Stimulated activated CD4-positive, alpha-beta T cell treated with anti-CD3 and anti-CD28 coated beads, Interleukin-2, amount 100 ng/mL, for 48 hours (primary cell): ENCODE measurements around the gene G3BP2.
"Not testable (repeated sequence)": the region's sequence is repeated elsewhere in the genome, so short reads cannot be mapped to it uniquely, and the experiment has no call there.

Experiments
- DNase-seq, 2 donors: peaks; one replicate each; pipeline ENCODE4 v3.0.0-alpha.2; 2020

Gene G3BP2

DNA sequence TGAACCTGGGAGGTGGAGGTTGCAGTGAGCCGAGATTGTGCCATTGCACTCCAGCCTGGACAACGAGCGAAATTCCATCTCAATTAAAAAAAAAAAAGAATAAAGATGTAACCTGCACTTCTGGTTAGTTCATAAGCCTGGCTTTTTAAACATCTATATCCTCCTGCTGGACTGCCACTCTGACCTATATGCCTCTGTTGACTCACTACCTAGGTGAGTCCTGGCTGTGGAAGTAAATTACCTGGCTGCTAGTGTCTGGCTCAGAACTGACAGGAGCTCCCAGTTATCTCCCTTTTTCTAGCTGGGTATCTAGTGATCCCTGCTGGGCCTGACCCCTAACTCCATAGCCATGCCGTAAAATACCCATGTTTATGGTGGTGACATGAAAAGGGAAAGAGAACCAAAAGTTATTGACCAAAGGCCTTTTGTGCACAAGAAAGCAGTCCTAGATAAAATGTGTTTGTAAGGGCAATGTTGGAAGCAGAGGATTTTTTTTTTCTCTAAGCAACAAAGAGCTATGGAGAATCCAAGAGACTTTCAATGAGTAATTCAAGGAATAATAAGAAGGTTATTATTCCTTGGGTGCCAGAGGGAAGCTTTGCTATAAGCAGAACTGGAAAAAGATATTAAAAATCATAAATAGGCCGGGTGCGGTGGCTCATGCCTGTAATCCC is 10.4 kb upstream of the G3BP2 start:
- no peak for DNase-seq

DNA sequence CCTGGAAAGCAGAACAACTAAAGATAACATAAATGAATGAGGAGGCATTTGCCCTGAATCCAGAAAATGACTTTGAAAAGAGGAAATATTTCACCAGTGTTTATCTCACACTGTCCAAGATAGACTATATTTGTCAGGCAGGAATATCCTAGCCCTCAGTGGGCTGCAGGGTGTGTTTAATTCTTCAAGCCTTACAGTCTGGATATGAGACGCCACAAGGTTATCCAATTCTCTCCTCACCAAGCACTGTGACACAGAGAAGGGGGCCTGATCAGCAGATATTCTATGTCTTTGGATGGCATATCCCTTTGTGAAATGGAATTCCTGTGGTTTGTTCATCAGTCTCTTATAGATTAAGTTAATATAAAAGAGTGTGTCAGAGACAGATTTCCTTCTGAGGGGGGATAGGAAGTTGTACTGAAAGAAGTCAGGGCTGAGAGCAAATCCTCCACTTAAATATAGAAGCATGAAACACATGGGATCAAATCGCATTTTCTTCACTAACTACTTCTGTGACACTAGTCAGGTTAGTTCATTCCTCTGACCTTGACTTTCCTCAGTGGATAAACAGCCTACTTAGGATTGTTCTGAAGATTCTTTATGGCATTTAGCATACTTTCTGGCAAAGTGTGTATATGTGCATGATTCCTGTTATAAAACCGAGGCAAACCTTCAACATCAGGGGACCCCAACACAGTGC is 6.8 kb upstream of the G3BP2 start:
- DNase-seq = no peak

DNA sequence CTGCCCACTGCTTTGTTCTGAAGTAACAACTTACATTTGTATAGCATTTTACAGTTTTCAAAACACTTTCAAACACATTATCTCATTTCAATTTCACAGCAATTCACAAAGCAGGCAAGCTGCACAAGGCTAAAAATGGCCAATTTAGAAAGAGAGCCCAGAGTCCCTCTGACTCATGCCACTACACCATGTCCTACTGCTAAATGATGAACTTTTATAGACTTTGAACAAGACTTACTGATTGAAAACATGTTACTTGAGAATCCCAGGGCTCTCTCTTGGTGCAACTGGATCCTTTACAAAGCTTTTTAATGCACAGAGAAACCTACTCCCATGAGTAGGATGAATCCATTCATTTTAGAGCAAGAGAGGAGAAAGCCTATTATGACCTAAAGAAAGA is 5.8 kb upstream of the G3BP2 start:
- no peak for DNase-seq

DNA sequence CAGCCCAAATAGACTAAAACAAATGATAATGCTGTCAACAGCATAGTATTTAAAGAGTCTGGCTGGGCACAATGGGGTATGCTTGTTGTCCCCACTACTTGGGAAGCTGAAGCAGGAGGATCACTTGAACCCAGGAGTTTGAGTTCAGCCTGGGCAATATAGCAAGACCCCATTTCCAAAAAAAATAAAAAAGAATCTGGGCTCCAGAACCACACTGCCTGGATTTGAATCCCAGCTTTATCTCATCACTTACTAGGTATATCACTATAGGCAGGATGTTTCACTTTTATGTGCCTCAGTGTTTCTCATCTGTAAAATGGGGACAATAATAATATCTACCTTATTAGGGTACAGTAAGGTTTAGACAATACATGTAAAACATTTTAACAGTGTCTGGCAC is 5.3 kb upstream of the G3BP2 start:
- no peak for DNase-seq

DNA sequence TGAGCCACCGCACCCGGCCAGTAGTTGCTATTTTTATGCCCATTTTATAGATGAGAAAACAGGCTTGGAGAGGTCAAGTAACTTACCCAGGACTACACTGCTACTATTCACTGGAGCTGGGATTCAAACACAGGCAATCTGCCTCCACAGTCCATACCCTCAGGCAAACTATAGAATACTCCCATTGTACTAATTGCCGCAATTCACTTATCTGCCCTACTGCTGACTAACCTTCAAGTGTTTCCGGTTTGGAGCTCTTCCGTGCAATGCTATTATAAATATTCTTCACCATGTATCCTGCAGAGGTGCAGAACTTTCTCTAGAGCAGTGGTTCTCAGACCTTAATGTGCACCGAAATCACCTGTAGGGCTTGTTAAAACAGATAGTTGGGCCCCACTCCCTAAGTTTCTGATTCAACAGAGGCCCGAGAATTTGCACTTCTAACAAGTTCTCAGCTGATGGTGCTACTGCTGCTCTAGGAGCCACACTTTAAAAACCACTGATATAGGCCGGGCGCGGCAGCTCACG is 1.9 kb upstream of the G3BP2 start:
- DNase-seq = no peak

DNA sequence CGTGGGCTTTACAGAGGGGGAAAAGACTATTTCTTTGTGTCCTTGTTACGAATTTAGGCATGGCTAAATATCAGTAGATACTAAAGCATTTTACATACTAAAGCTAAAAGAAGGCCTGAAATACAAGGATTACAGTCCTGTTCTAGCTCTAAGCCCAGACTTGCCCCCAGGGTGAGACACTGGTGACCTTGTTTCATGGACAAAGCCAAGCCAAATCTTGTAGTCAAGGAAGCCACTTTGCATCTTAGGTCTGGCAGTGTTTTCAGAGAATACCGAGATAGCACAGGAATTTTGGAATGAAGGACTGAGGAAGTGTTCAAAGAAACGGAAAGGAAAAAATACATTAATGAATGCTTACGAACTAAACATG is 733 bp upstream of the G3BP2 start:
- DNase-seq = no peak

DNA sequence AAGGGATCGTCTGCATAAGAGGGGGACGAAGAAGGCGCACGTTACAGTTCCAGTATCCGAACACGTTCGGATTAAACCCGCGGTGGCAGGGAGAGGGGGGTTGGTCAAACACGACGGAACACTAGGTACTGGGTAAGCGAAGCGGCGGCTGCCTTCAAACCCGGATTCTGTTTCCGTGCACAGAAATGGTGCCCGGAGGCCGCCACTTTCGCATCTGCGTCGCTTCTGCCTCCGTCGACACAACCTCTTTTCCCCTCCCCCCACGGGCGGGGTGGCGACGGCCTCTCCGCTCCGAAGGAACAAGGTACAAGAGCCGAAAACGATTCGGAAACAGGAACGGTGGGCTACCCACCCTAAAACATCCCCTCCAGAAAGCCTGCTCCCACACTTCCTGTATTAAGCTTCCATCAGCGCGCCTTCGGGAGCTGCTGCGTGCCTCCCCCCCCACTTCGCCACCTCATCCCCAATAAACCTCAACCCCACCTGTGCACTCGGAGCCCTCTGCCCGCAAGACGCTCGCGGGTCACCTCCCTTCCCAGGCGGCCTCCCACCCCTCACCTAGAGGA is 667 bp downstream of the G3BP2 start:
- peak; percentile 71 to 73 for DNase-seq

DNA sequence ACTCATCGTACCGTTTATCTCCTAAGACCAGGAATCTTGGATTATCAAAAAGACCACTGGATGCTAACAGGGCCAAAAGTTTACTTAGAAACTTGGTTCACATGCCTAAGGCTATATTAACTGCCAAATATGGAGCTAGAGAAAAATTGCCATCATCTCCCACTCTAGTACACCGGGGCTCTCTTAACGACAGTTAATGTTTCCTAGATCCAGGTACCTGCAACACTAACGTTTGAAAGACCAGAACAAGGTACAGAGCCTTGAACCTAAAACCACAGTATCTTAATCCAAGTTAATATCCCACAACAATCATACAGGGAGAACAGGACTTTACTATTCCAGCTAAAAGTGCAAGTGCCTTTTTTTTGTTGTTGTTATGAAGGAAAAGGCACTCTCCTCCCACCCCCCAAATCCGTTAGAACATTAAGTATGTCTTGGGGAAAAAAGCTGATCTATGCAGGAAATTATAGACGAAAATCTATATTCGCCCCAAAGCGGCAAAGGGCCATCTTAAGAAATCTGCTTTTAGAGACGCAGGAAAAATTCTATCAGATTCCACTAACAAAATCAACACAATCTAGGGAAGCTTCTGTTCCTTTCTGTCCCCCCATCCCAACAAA is 1.3 kb downstream of the G3BP2 start:
- no peak for DNase-seq

DNA sequence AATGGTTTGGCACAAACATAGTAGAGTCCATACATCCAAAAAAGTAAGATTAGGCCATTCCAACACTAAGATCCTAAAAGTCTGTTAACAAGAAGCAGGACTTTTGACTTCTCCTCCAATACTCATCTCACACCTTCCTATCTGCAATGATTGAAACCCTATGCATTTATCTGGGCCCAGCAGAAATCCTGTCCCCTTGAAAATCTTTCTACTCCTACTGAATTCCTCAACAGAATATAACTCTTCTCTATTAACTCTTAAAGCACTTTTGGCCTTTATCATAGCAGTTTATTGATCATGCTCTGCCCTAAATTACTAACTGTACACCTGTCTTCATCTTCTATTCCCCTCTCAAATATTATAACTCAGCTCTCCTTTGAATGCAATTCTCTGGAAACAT is 4.6 kb downstream of the G3BP2 start:
- no peak for DNase-seq

DNA sequence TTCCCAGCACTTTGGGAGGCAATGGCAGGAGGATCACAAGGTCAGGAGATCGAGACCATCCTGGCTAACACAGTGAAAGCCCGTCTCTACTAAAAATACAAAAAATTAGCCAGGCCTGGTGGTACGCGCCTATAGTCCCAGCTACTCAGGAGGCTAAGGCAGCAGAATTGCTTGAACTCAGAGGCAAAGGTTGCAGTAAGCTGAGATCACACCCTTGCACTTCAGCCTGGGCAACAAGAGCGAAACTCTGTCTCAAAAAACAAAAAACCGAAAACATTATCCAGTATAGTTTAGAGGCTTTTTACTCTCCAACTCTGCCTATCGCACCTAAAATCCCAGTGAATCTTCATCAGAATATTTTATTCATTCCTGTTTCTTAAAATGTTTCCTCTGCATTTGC is 5.6 kb downstream of the G3BP2 start:
- DNase-seq = not testable (repeated sequence)

DNA sequence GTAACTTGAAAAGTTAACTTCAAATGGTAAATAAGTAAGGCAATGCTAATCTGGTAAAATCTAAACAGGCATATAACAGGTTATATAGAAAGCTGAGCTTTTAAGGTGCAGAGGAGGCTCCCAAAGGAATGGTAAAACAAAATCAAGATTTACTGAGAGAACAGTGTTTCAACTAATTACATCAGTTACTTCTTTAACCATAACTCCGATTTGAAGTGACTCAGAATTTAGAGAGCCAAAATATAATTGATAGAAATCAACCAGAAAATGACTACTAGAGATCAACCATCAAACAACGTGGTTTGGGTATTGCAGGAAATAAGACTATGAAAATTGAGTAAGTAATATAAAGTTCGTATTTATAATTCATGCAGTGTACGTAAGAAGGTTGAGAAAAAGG is 6.9 kb downstream of the G3BP2 start:
- no peak for DNase-seq

DNA sequence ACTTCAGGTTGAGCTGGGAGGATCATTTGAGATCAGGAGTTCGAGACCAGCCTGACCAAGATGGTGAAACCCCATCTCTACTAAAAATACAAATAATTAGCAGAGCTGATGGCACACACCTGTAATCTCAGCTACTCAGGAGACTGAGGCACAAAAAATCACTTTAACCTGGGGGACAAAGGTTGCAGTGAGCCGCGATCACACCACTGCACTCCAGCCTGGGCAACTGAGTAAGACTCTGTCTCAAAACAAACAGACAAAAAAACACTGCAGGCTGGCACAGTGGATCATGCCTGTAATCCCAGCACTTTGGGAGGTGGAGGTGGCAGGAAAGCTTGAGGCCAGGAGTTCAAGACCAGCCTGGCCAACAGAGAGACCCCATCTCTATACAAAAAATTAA is 8.6 kb downstream of the G3BP2 start:
- DNase-seq = not testable (repeated sequence)

DNA sequence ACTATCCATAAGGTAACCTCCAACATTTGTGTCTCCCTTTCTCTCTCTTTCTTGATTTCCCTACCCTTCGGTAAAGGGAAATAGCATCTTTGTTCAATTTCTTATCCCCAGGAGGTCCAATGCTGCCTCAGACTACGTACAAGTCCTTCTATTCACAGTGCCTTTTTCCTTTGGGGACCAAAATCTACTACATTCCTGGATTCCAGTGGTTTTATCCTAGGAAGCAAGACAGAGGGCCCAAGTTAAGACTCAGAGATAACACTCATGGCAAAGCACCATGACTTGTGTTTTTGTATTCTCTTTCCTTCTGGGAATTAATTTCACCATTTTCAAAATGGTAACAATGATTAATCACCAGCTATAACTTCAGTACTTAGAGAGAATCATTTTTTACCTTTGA is 10.6 kb downstream of the G3BP2 start:
- no peak for DNase-seq

DNA sequence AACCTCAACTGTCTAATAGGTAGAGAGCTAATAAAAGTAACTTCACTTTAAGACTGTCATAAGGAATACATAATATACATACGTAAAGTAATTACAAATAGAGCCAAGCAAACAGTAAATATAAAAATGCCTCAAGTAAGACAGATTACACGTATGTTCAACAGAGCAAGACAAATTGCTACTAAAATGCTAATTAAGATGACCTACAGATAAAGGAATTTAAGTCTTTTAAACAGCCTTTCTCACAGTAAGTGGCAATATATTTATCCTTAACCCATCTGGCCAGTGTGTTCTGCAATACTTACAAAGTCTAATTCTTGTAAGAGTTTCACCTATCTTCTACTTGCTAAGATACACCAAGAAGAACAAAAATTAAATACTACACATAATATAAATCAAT is 12.7 kb downstream of the G3BP2 start:
- DNase-seq = no peak

DNA sequence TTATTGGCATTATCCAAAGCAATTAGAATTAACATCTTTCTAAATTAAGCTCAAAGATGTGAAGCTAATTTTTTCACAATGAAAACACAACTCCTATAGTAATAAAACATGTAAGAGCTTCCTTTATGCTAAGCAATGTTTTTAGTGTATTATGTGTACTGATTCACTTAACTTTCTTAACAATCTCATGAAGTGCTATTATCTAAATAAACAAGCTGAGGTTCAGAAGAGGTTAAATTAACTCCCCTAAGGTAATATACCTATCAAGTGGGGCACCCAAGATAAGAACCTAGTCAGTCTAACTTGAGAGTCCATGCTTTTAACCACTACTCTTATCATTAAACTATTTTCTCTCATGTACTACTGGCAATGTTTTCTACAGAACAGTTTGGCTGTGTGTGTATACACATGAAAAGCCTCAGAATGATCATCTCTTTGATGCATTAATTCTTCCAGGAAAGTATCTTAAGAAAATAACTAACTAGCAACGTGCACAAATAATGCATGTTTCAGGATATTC is 13.6 kb downstream of the G3BP2 start:
- no peak for DNase-seq

DNA sequence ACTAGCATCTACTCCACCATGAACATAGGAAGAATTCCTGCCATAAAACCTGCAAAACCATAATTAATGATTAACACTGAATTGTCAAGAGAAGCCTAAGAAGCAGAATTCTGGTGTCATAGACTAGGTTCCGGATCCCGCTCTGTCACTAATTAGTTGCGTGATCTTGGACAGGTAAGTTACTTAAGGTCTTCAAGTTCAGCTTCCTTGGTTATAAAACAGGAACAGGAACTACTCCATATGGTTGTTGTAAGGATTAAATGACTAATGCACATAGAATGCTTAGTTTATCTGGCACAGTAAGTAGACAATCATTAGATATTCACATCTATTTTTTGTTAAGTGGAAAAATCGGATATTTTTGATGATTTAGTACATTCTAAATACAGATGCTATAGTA is 14.3 kb downstream of the G3BP2 start:
- DNase-seq = no peak

DNA sequence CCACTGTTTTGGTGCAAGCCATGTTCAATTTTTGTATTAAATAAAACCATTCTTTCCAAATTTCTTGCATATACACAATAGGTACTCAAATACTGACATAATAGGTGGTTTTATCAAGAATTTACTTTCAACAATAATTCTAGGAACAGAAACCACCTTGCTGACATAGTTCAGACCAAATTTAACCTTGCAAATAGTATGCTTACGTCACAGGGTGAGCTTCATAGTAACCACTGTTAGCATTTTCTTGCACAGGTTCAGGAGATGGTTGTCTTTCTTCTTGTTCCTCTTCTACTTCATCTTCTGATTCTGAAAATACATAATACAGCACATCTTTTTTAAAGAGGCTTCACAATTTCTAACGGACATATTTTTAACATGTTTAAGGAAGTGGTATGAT is 17.6 kb downstream of the G3BP2 start:
- DNase-seq = no peak

DNA sequence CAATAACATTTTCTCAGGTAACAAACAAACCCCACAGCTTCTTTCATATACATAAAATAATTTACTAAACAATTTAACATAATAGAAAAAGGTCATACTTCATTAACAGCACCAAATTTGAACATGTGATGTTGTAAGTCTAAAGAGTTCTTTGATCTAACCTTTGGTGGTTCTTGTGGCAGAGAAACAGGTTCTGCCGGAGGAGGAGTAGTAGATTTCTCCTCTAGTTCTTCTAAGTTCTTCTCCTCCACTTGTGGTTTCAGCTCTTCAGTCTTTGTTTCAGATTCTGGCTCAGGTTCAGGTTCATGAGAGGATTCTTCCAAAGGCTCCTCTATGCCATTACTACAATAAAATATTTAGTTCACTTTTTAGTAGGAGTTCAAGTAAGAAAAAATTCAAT is 18.3 kb downstream of the G3BP2 start:
- no peak for DNase-seq

DNA sequence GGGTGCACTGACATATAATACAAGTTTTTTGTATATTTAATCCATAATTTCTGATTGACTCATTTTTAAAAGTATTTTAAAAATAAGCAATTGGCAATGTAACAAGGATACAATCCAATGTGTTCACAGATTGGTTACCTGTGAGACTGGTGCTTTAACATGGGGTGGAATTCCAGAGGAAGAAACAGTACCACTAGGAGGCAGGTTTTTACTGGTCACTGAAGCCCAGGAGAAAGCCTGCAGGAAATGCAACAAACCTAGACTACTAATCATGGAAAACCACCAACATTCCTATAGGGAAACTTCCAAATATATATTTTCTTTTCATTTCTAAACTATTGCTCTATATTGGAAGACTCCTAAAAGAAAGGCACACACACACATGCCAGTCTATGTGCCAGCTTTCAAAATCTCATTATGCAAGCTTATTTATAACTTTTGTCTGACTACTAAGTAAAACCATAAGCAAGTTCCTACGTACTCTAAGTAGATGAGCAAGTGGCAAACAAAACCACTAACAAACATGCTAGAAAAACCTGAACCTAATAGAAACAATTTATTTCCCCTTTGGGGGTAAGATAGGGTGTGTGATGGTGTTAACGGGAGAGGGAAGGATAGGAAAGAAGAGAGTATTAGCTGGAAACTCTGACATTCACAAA is 19.2 kb downstream of the G3BP2 start:
- no peak for DNase-seq

DNA sequence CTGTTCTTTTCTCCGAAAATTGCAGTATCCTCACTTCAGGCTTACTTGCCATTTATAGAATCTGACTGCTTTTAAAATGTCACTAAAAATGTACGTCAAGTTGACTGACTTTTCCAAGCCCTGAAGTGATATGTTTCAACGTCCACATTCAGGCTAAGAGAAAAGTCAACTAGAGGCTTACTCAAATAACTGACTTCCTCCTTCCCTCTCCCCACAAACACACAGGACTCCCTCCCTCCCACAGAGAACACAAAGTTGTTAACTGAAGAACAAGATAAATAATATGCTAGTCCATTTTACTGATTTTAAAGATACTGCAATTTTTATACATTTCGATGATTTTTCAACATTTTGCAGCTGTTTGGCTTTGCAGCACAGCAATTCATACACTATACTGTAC is 29.1 kb downstream of the G3BP2 start:
- no peak for DNase-seq

DNA sequence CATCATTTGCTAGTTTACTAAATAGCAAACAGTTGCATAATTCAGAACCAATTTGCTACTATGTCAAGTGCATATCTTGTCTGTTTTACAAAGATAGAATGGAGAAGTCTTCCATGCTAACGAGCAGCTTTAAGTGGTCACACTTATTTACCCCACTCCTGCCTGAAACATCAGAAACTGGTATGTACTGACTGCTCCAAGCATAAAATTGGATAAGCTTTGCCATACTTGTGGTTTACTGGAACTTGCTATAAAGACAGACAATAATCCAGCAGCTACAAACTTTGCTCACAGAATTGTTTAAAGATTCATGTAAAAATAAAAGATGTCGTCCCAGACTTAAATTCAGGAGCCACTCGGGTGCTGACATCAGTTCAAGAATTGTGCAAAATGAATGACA is 29.6 kb downstream of the G3BP2 start:
- no peak for DNase-seq

DNA sequence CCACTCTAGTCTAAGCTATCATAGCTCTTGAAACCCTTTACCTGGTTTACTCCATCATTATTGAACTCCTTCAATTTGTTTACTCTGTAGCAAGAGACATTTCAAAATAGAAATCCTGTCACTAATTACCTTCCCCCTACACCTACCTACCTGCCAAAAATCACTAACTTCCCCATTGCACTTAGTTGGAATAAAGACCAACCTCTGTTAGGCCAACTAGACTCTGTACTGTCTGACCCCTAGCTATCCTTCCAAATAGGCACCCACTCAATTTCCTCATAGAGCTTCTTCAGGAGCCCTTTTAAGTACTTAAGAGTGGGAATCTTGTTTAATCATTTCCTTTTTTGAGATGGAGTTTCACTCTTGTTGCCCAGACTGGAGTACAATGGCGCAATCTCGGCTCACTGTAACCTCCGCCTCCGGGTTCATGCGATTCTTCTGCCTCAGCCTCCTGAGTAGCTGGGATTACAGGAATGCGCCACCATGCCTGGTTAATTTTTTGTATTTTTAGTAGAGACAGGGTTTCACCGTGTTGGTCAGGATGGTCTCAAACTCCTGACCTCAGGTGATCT is 34.0 kb downstream of the G3BP2 start:
- DNase-seq = no peak

DNA sequence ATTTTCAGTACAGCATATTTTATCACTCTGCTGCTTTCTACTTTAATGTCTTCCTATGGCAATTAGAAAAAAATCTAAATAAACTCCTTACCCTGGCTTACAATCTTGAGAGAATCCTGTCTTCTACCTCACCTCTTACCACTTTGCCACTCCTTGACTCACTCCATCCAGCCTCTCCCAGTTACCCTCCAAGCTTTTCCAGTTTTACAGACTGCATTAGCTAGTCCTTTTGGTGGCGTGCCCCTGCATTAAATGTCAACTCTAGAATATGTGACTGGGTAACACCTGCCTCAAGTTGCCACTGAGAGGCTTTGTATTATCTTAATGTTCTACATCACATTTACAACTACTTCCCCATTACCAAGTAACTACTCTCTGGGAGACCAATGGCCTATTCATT is 35.4 kb downstream of the G3BP2 start:
- no peak for DNase-seq
